WTC11 (cell line): Measurements from ENCODE around the gene PCSK4.
"Not testable (repeated sequence)": the region's sequence is repeated elsewhere in the genome, so short reads cannot be mapped to it uniquely, and the experiment has no call there.

Experiments
- ATF1 ChIP-seq: sonication (generic); formaldehyde crosslinking; IDR thresholded peaks from 2 replicates; pipeline ENCODE4 v1.8.1; 2023; ENCODE audit warnings: mild to moderate bottlenecking, moderate library complexity, missing genetic modification reagents
- TF ChIP-seq, protein P1 (sequence below): fragments of 200-600 bp; IDR thresholded peaks from 2 replicates; pipeline ENCODE4 v1.8.0; 2022; ENCODE audit warnings: antibody characterized with exemption
- TF ChIP-seq, protein P2 (sequence below): sonication (generic); formaldehyde crosslinking; IDR thresholded peaks from 2 replicates; pipeline ENCODE4 v1.8.1; 2023; ENCODE audit warnings: mild to moderate bottlenecking, missing genetic modification reagents, moderate library complexity

- TF ChIP-seq, protein P1, sequence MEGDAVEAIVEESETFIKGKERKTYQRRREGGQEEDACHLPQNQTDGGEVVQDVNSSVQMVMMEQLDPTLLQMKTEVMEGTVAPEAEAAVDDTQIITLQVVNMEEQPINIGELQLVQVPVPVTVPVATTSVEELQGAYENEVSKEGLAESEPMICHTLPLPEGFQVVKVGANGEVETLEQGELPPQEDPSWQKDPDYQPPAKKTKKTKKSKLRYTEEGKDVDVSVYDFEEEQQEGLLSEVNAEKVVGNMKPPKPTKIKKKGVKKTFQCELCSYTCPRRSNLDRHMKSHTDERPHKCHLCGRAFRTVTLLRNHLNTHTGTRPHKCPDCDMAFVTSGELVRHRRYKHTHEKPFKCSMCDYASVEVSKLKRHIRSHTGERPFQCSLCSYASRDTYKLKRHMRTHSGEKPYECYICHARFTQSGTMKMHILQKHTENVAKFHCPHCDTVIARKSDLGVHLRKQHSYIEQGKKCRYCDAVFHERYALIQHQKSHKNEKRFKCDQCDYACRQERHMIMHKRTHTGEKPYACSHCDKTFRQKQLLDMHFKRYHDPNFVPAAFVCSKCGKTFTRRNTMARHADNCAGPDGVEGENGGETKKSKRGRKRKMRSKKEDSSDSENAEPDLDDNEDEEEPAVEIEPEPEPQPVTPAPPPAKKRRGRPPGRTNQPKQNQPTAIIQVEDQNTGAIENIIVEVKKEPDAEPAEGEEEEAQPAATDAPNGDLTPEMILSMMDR: not testable (repeated sequence)
- TF ChIP-seq, protein P2, sequence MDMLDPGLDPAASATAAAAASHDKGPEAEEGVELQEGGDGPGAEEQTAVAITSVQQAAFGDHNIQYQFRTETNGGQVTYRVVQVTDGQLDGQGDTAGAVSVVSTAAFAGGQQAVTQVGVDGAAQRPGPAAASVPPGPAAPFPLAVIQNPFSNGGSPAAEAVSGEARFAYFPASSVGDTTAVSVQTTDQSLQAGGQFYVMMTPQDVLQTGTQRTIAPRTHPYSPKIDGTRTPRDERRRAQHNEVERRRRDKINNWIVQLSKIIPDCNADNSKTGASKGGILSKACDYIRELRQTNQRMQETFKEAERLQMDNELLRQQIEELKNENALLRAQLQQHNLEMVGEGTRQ (CRISPR knock-in tag): not testable (repeated sequence)
- TF ChIP-seq ATF1 (CRISPR knock-in tag): not testable (repeated sequence)
Observed at GRCh38 chr19:1439525-1440417, 50.4 kb downstream of the PCSK4 start.
